HL-60/S4 treated with phorbol 12-myristate 13-acetate at 8.2 ng/mL for 4 days and 3 days (cell line): ENCODE results near the gene CSE1L.
"Not testable (repeated sequence)": the region's sequence is repeated elsewhere in the genome, so short reads cannot be mapped to it uniquely, and the experiment has no call there.

ENCODE experiments used
- in situ Hi-C: fragments of 300-500 bp; cut with MboI; formaldehyde crosslinking; loops from 2 replicates; pipeline ENCODE4 v1.15.0; 2022; ENCODE audit warnings: low sequenced_read_pairs

CSE1L gene

GRCh38 chr20:49074521-49074920 is 28.4 kb downstream of the CSE1L start:
- in situ Hi-C loops = no loop called here

GRCh38 chr20:49078310-49078709 is 32.2 kb downstream of the CSE1L start:
- in situ Hi-C loops = no loop called here

- in situ Hi-C loops = not testable (repeated sequence)
Observed at GRCh38 chr20:49082295-49082694, 36.2 kb downstream of the CSE1L start.

GRCh38 chr20:49091104-49091503 is 45.0 kb downstream of the CSE1L start:
- in situ Hi-C loops = no loop called here

- in situ Hi-C loops = no loop called here
Observed at GRCh38 chr20:49091762-49092161, 45.6 kb downstream of the CSE1L start.

GRCh38 chr20:49096203-49096730 is 50.2 kb downstream of the CSE1L start:
- in situ Hi-C loops = no loop called here

GRCh38 chr20:49097159-49097558 is 51.0 kb downstream of the CSE1L start:
- in situ Hi-C loops = no loop called here

- in situ Hi-C loops = no loop called here
Observed at GRCh38 chr20:49098136-49098535, 52.0 kb downstream of the CSE1L start.

- in situ Hi-C loops = no loop called here
Observed at GRCh38 chr20:49099011-49099410, 52.9 kb downstream of the CSE1L start.

- in situ Hi-C loops = not testable (repeated sequence)
Observed at GRCh38 chr20:49100292-49100691, 54.2 kb downstream of the CSE1L start.

- in situ Hi-C loops = no loop called here
Observed at GRCh38 chr20:49100972-49101371, 54.9 kb downstream of the CSE1L start.

- in situ Hi-C loops = no loop called here
Observed at GRCh38 chr20:49103019-49103418, 56.9 kb downstream of the CSE1L start.

GRCh38 chr20:49103647-49104364 is 57.7 kb downstream of the CSE1L start:
- in situ Hi-C loops = no loop called here

GRCh38 chr20:49104365-49104648 is 58.2 kb downstream of the CSE1L start:
- in situ Hi-C loops = no loop called here

- in situ Hi-C loops = not testable (repeated sequence)
Observed at GRCh38 chr20:49104979-49105547, 59.0 kb downstream of the CSE1L start.

- in situ Hi-C loops = no loop called here
Observed at GRCh38 chr20:49106328-49106727, 60.2 kb downstream of the CSE1L start.

- in situ Hi-C loops = no loop called here
Observed at GRCh38 chr20:49110767-49111694, 64.9 kb downstream of the CSE1L start.

- in situ Hi-C loops = no loop called here
Observed at GRCh38 chr20:49112596-49113274, 66.6 kb downstream of the CSE1L start.

GRCh38 chr20:49115564-49115963 is 69.5 kb downstream of the CSE1L start:
- in situ Hi-C loops = no loop called here

GRCh38 chr20:49118307-49118706 is 72.2 kb downstream of the CSE1L start:
- in situ Hi-C loops = no loop called here

- in situ Hi-C loops = no loop called here
Observed at GRCh38 chr20:49119988-49120387, 73.9 kb downstream of the CSE1L start.
